Neural progenitor cell (in vitro differentiated cells): ENCODE results near the gene CYBC1. TPM values are rescaled to one million over a fixed set of nuclear protein-coding genes. Genes with fewer than 3 reads are reported as not detected.

Experiments used
- DNase-seq: peaks from one replicate; pipeline ENCODE4 v3.0.0-alpha.2; 2016; ENCODE audit warnings: low spot score
- H2AFZ ChIP-seq: fragments of 200-600 bp; sonication (generic); replicated peaks from 2 replicates; pipeline ENCODE4 v1.6.1; 2016; ENCODE audit warnings: antibody characterized with exemption
- H3F3A ChIP-seq: fragments of 200-600 bp; sonication (generic); 2 replicates; pipeline ENCODE4 v1.6.1; 2016; ENCODE audit warnings: antibody characterized with exemption, low read depth
- H3K27ac ChIP-seq: fragments of 200-600 bp; sonication (generic); 2 replicates; pipeline ENCODE4 v1.5.1; 2016; ENCODE audit warnings: mild to moderate bottlenecking
- H3K27me3 ChIP-seq: fragments of 200-600 bp; sonication (generic); 2 replicates; pipeline ENCODE4 v1.6.1; 2016; ENCODE audit warnings: mild to moderate bottlenecking, moderate library complexity
- H3K36me3 ChIP-seq: fragments of 200-600 bp; sonication (generic); 2 replicates; pipeline ENCODE4 v1.5.1; 2016
- H3K4me1 ChIP-seq: fragments of 200-600 bp; sonication (generic); 2 replicates; pipeline ENCODE4 v1.6.1; 2016; ENCODE audit warnings: mixed run types
- H3K4me2 ChIP-seq: fragments of 200-600 bp; sonication (generic); 2 replicates; pipeline ENCODE4 v1.6.1; 2016
- H3K4me3 ChIP-seq: fragments of 200-600 bp; sonication (generic); 2 replicates; pipeline ENCODE4 v1.5.1; 2016
- H3K79me2 ChIP-seq: fragments of 200-600 bp; sonication (generic); 2 replicates; pipeline ENCODE4 v1.6.1; 2016; ENCODE audit warnings: low read depth
- H3K9ac ChIP-seq: fragments of 200-600 bp; sonication (generic); 2 replicates; pipeline ENCODE4 v1.6.1; 2016
- H3K9me3 ChIP-seq: fragments of 200-600 bp; sonication (generic); 2 replicates; pipeline ENCODE4 v1.5.1; 2016; ENCODE audit warnings: low read depth
- H4K20me1 ChIP-seq: fragments of 200-600 bp; sonication (generic); 2 replicates; pipeline ENCODE4 v1.6.1; 2016; ENCODE audit warnings: low read depth
- H3K27ac Mint-ChIP-seq: 3 replicates; pipeline ENCODE4 v1.8.0; 2021; ENCODE audit warnings: mixed read lengths
- H3K27me3 Mint-ChIP-seq: 2 replicates; pipeline ENCODE4 v1.8.0; 2022; ENCODE audit warnings: low read depth, mild to moderate bottlenecking, inconsistent platforms, moderate library complexity, mixed read lengths; ENCODE audit not compliant: insufficient read depth
- H3K36me3 Mint-ChIP-seq: 3 replicates; pipeline ENCODE4 v1.8.0; 2021; ENCODE audit warnings: mixed read lengths
- H3K4me1 Mint-ChIP-seq: 3 replicates; pipeline ENCODE4 v1.8.0; 2021; ENCODE audit warnings: mixed read lengths
- H3K4me3 Mint-ChIP-seq: 3 replicates; pipeline ENCODE4 v1.8.0; 2021; ENCODE audit warnings: mild to moderate bottlenecking, moderate library complexity, mixed read lengths
- H3K9me3 Mint-ChIP-seq: 3 replicates; pipeline ENCODE4 v1.8.0; 2020; ENCODE audit warnings: mixed read lengths
- EZH2 ChIP-seq: fragments of 200-600 bp; sonication (generic); IDR thresholded peaks from 2 replicates; pipeline ENCODE4 v1.6.1; 2017; ENCODE audit warnings: antibody characterized with exemption, mild to moderate bottlenecking, moderate library complexity
- EZH2phosphoT487 ChIP-seq: fragments of 200-600 bp; sonication (generic); IDR thresholded peaks from 2 replicates; pipeline ENCODE4 v1.6.1; 2017; ENCODE audit warnings: antibody characterized with exemption
- total RNA-seq: library from RNA; depleted of rRNA; stranded (reverse); fragments of >200 nt; gene quantifications from 2 replicates; pipeline ENCODE4 v1.2.3, GENCODE V29; 2015; ENCODE audit warnings: low replicate concordance
- TF ChIP-seq, protein P1 (sequence below): fragments of 200-600 bp; sonication (generic); IDR thresholded peaks from 2 replicates; pipeline ENCODE4 v1.5.1; 2017; ENCODE audit warnings: antibody characterized with exemption, mild to moderate bottlenecking

Gene CYBC1
- total RNA-seq, 1 donor from 2014 or later: 75.1 TPM

DNA sequence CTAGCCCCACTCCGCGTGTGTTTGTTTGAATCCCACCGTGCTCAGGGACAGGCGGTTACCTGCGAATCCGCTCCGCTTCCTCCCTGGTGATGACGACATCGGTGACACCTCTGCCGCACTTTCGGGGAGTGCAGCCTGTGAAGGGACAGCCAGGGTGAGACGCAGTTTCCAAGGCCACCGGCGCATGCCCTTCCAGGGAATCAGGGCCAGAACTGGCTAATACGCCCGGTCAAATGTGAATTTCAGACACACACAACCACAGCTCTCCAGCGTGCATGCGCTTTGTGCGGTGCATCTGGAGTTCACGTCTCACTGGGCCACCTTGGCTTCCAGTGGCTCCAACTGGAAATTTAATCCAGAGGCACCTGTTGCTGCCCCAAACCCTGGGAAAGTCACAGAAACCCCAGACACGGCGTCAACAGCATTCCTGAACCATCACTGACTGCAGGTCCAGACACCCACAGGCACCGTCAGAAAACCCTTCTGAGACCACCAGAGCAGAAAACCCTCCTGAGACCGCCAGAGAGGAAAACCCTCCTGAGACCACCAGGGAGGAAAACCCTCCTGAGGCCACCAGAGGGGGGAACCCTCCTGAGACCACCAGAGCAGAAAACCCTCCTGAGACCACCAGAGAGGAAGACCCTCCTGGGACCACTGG lies 39.0 kb downstream of the CYBC1 start:
- Histone ChIP-seq H3K9me3 (no peaks in the 10 kb centered on the region), H3K27me3 (no peaks in the 10 kb centered on the region), H3K4me3 (no peak overlapping the region), H3K9ac (no peak overlapping the region), H4K20me1 (peaks cover 62% of the 10 kb centered on the region), H3F3A (peaks cover 6% of the 10 kb centered on the region), H3K27ac (no peak overlapping the region), H3K36me3 (no peaks in the 10 kb centered on the region), H3K79me2 (no peaks in the 10 kb centered on the region), H3K4me2 (no peak overlapping the region), H2AFZ (no peak overlapping the region), H3K4me1 (no peaks in the 10 kb centered on the region)
- H3K27me3 Mint-ChIP-seq: peaks cover 4% of the 10 kb centered on the region
- peaks cover 4% of the 10 kb centered on the region for H3K36me3 Mint-ChIP-seq
- no peaks in the 10 kb centered on the region for H3K9me3 Mint-ChIP-seq
- no peak overlapping the region for H3K4me3 Mint-ChIP-seq
- TF ChIP-seq EZH2: no peak
- H3K27ac Mint-ChIP-seq: no peak overlapping the region
- peaks cover 6% of the 10 kb centered on the region for H3K4me1 Mint-ChIP-seq
- DNase-seq: no peak

DNA sequence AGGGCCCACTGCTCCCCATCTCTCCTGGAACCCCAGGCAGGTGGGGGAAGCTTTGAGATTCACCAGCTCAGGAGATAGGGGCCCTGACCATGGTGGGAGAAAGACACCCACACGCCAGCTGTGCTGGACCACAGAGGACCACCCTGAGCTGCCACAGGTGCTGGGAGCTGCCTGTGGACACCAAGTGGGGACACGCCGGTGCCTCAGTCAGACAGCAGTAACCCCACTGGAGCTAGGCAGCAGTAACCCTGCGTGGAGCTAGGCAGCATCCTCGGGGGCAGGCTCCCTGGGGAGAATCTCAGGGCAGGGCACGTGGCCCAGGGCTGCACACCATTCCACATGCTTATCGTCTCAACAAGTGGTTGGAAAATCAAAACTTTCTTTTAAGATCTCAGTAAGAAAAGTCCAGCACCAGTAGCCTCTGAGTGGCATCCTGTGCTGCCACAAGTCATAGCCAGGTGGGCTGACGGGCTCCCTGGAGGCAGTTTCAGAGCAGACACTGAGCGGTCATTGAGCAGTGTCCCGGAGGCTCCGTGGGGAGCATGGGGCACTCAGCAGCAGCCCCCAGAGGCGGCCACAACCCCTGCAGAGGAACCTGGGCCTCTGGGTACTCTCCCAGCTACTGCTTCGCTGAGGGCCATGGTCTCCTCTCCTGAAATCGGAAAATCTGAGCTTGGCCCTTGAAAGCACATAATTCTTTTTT lies 40.4 kb downstream of the CYBC1 start:
- Histone ChIP-seq H3K36me3 (no peaks in the 10 kb centered on the region), H3K4me1 (no peaks in the 10 kb centered on the region), H3F3A (peaks cover 3% of the 10 kb centered on the region), H3K27me3 (no peaks in the 10 kb centered on the region), H3K9me3 (no peaks in the 10 kb centered on the region), H3K27ac (no peak overlapping the region), H3K9ac (no peak overlapping the region), H4K20me1 (peaks cover 48% of the 10 kb centered on the region), H3K4me3 (no peak overlapping the region), H3K79me2 (no peaks in the 10 kb centered on the region), H2AFZ (no peak overlapping the region), H3K4me2 (no peak overlapping the region)
- Mint-ChIP-seq H3K4me3 (no peak overlapping the region), H3K4me1 (peaks cover 4% of the 10 kb centered on the region), H3K27me3 (peaks cover 4% of the 10 kb centered on the region), H3K9me3 (no peaks in the 10 kb centered on the region), H3K36me3 (peaks cover 5% of the 10 kb centered on the region), H3K27ac (no peak overlapping the region)
- TF ChIP-seq, protein P1, sequence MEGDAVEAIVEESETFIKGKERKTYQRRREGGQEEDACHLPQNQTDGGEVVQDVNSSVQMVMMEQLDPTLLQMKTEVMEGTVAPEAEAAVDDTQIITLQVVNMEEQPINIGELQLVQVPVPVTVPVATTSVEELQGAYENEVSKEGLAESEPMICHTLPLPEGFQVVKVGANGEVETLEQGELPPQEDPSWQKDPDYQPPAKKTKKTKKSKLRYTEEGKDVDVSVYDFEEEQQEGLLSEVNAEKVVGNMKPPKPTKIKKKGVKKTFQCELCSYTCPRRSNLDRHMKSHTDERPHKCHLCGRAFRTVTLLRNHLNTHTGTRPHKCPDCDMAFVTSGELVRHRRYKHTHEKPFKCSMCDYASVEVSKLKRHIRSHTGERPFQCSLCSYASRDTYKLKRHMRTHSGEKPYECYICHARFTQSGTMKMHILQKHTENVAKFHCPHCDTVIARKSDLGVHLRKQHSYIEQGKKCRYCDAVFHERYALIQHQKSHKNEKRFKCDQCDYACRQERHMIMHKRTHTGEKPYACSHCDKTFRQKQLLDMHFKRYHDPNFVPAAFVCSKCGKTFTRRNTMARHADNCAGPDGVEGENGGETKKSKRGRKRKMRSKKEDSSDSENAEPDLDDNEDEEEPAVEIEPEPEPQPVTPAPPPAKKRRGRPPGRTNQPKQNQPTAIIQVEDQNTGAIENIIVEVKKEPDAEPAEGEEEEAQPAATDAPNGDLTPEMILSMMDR: no peak
- TF ChIP-seq EZH2 (no peak), EZH2phosphoT487 (no peak)
- no peak for DNase-seq

DNA sequence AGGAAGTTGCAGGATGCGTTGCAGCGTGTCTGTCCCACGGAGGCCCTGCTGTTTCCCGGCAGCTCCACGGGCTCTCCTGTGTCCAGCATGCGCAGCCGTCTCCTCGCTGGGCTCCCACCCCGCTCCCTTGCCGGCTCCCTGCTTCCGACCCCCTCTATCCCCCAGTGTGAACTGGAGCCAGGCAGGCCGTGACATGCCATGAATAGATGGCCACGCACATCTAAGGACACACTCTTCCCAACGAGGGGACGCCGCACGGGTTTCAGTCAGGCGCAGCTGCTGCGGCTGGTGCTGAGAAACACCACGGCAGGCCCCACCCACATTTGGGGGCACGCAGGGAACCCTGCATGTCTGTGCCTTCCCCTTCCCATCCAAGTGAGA lies 41.6 kb downstream of the CYBC1 start:
- Mint-ChIP-seq H3K27me3 (peaks cover 4% of the 10 kb centered on the region), H3K27ac (no peak overlapping the region), H3K4me3 (no peak overlapping the region), H3K36me3 (peaks cover 3% of the 10 kb centered on the region), H3K9me3 (no peaks in the 10 kb centered on the region), H3K4me1 (no peaks in the 10 kb centered on the region)
- Histone ChIP-seq H3K9me3 (no peaks in the 10 kb centered on the region), H3K4me1 (no peaks in the 10 kb centered on the region), H3K27me3 (no peaks in the 10 kb centered on the region), H3K79me2 (no peaks in the 10 kb centered on the region), H3K4me3 (no peak overlapping the region), H3K9ac (no peak overlapping the region), H4K20me1 (peaks cover 37% of the 10 kb centered on the region), H2AFZ (no peak overlapping the region), H3K4me2 (no peak overlapping the region), H3K27ac (no peak overlapping the region), H3K36me3 (no peaks in the 10 kb centered on the region), H3F3A (no peaks in the 10 kb centered on the region)
- TF ChIP-seq EZH2 (no peak), EZH2phosphoT487 (no peak)
- TF ChIP-seq, protein P1: no peak
- DNase-seq: no peak
